Stimulated activated CD4-positive, alpha-beta T cell treated with anti-CD3 and anti-CD28 coated beads, TNF-alpha, amount 100 ng/mL, for 48 hours (primary cell): ENCODE results near the gene DNM3.
"Not testable (repeated sequence)": the region's sequence is repeated elsewhere in the genome, so short reads cannot be mapped to it uniquely, and the experiment has no call there.

Experiments used
- DNase-seq, 3 donors: peaks; one replicate each; pipeline ENCODE4 v3.0.0-alpha.2; 2020; ENCODE audit warnings: low read depth in 3 of 3

DNM3 gene

GRCh38 chr1:172420385-172420784, 579.1 kb downstream of the DNM3 start, which contains the start of gene C1orf105:
Gene C1orf105 (plus strand): TSS chr1:172420685. CDS start chr1:172420886, 201 bp downstream.
- no peak for DNase-seq

- DNase-seq, result no peak
Measured at GRCh38 chr1:172421974-172422604, 580.8 kb downstream of the DNM3 start.

GRCh38 chr1:172423336-172423735, 582.0 kb downstream of the DNM3 start:
- DNase-seq, result no peak

- DNase-seq, result no peak
Measured at GRCh38 chr1:172425339-172425738, 584.0 kb downstream of the DNM3 start.

- DNase-seq, result no peak
Measured at GRCh38 chr1:172427191-172427590, 585.9 kb downstream of the DNM3 start.

GRCh38 chr1:172429331-172430127, 588.2 kb downstream of the DNM3 start:
- no peak for DNase-seq

GRCh38 chr1:172430128-172430454, 588.8 kb downstream of the DNM3 start:
- no peak for DNase-seq

- DNase-seq, result no peak
Measured at GRCh38 chr1:172431204-172431603, 589.9 kb downstream of the DNM3 start.

- DNase-seq, result no peak
Measured at GRCh38 chr1:172431721-172432192, 590.5 kb downstream of the DNM3 start.

- DNase-seq, result not testable (repeated sequence)
Measured at GRCh38 chr1:172437183-172437582, 595.9 kb downstream of the DNM3 start.

GRCh38 chr1:172442404-172442803, 601.1 kb downstream of the DNM3 start:
- DNase-seq, result no peak

- DNase-seq, result no peak
Measured at GRCh38 chr1:172442843-172443565, 601.7 kb downstream of the DNM3 start.

GRCh38 chr1:172443666-172444453, 602.6 kb downstream of the DNM3 start, which contains the start of gene PIGC:
Gene PIGC (minus strand): TSS chr1:172444069. CDS start chr1:172442622, 1,447 bp downstream.
- peak; percentile 87 to 92 (median 87) for DNase-seq

GRCh38 chr1:172446547-172446946, 605.2 kb downstream of the DNM3 start:
- DNase-seq, result no peak

- no peak for DNase-seq
Measured at GRCh38 chr1:172447641-172448040, 606.3 kb downstream of the DNM3 start.

- no peak for DNase-seq
Measured at GRCh38 chr1:172448995-172449584, 607.8 kb downstream of the DNM3 start.

GRCh38 chr1:172449585-172450523, 608.6 kb downstream of the DNM3 start:
- no peak for DNase-seq

- DNase-seq, result no peak
Measured at GRCh38 chr1:172450524-172450885, 609.2 kb downstream of the DNM3 start.

GRCh38 chr1:172451002-172451443, 609.7 kb downstream of the DNM3 start:
- DNase-seq, result no peak

- DNase-seq, result no peak
Measured at GRCh38 chr1:172452536-172453152, 611.3 kb downstream of the DNM3 start.
